ENCODE results near the gene EHMT1. TPM values are rescaled to one million over a fixed set of nuclear protein-coding genes. Genes with fewer than 3 reads are reported as not detected.

Gene EHMT1
- total and polyA plus RNA-seq, 2 donors: 44.7 to 48.6 TPM

- no peak for DNase-seq (ENCODE audit: extremely low spot score)
- H3K4me3 ChIP-seq (ENCODE audit: low read depth, low read length): no peak overlapping the region
- WGBS: 93% methylated on average over 14 of the region's 14 CpGs
- no peaks in the 10 kb centered on the region for H3K4me1 ChIP-seq (ENCODE audit: insufficient read depth)
- H3K27ac ChIP-seq (ENCODE audit: low read depth): no peak overlapping the region
- H3K36me3 ChIP-seq (ENCODE audit: insufficient read depth): peaks cover 2% of the 10 kb centered on the region
Observed at GRCh38 chr9:137829260-137829996, 210.6 kb downstream of the EHMT1 start.

- Histone ChIP-seq H3K36me3 (ENCODE audit: insufficient read depth) (peaks cover 2% of the 10 kb centered on the region), H3K4me3 (ENCODE audit: low read depth, low read length) (no peak overlapping the region), H3K4me1 (ENCODE audit: insufficient read depth) (no peaks in the 10 kb centered on the region), H3K27ac (ENCODE audit: low read depth) (no peak overlapping the region)
- no peak for DNase-seq (ENCODE audit: extremely low spot score)
- 95% methylated on average over 20 of the region's 20 CpGs for WGBS
Observed at GRCh38 chr9:137832191-137832700, 213.4 kb downstream of the EHMT1 start.

- no peaks in the 10 kb centered on the region for H3K4me1 ChIP-seq (ENCODE audit: insufficient read depth)
- H3K4me3 ChIP-seq (ENCODE audit: low read depth, low read length): no peak overlapping the region
- 97% methylated on average over 44 of the region's 44 CpGs for WGBS
- no peak for DNase-seq (ENCODE audit: extremely low spot score)
- H3K27ac ChIP-seq (ENCODE audit: low read depth): no peak overlapping the region
- H3K36me3 ChIP-seq (ENCODE audit: insufficient read depth): peaks cover 2% of the 10 kb centered on the region
Observed at GRCh38 chr9:137832830-137833590, 214.2 kb downstream of the EHMT1 start.

- Histone ChIP-seq H3K36me3 (ENCODE audit: insufficient read depth) (peaks cover 2% of the 10 kb centered on the region), H3K4me1 (ENCODE audit: insufficient read depth) (no peaks in the 10 kb centered on the region), H3K4me3 (ENCODE audit: low read depth, low read length) (no peak overlapping the region), H3K27ac (ENCODE audit: low read depth) (no peak overlapping the region)
- no peak for DNase-seq (ENCODE audit: extremely low spot score)
- WGBS: 97% methylated on average over 73 of the region's 73 CpGs
Observed at GRCh38 chr9:137833721-137834613, 215.2 kb downstream of the EHMT1 start.

GRCh38 chr9:137834846-137835546 lies 216.2 kb downstream of the EHMT1 start:
- no peak for DNase-seq (ENCODE audit: extremely low spot score)
- 97% methylated on average over 66 of the region's 66 CpGs for WGBS
- Histone ChIP-seq H3K36me3 (ENCODE audit: insufficient read depth) (peaks cover 2% of the 10 kb centered on the region), H3K27ac (ENCODE audit: low read depth) (no peak overlapping the region), H3K4me3 (ENCODE audit: low read depth, low read length) (no peak overlapping the region), H3K4me1 (ENCODE audit: insufficient read depth) (no peaks in the 10 kb centered on the region)

- Histone ChIP-seq H3K27ac (ENCODE audit: low read depth) (no peak overlapping the region), H3K4me1 (ENCODE audit: insufficient read depth) (no peaks in the 10 kb centered on the region), H3K36me3 (ENCODE audit: insufficient read depth) (peaks cover 2% of the 10 kb centered on the region), H3K4me3 (ENCODE audit: low read depth, low read length) (no peak overlapping the region)
- DNase-seq (ENCODE audit: extremely low spot score): no peak
- 91% methylated on average over 28 of the region's 28 CpGs for WGBS
Observed at GRCh38 chr9:137836151-137836830, 217.5 kb downstream of the EHMT1 start.

GRCh38 chr9:137836831-137837241 lies 218.0 kb downstream of the EHMT1 start:
- Histone ChIP-seq H3K4me1 (ENCODE audit: insufficient read depth) (no peaks in the 10 kb centered on the region), H3K4me3 (ENCODE audit: low read depth, low read length) (no peak overlapping the region), H3K27ac (ENCODE audit: low read depth) (no peak overlapping the region), H3K36me3 (ENCODE audit: insufficient read depth) (peaks cover 2% of the 10 kb centered on the region)
- 77% methylated on average over 12 of the region's 12 CpGs for WGBS
- no peak for DNase-seq (ENCODE audit: extremely low spot score)

GRCh38 chr9:137837345-137838278 lies 218.8 kb downstream of the EHMT1 start:
- Histone ChIP-seq H3K4me3 (ENCODE audit: low read depth, low read length) (no peak overlapping the region), H3K4me1 (ENCODE audit: insufficient read depth) (no peaks in the 10 kb centered on the region), H3K27ac (ENCODE audit: low read depth) (no peak overlapping the region), H3K36me3 (ENCODE audit: insufficient read depth) (peaks cover 2% of the 10 kb centered on the region)
- DNase-seq (ENCODE audit: extremely low spot score): no peak
- 89% methylated on average over 20 of the region's 20 CpGs for WGBS

- Histone ChIP-seq H3K4me1 (ENCODE audit: insufficient read depth) (no peaks in the 10 kb centered on the region), H3K36me3 (ENCODE audit: insufficient read depth) (no peaks in the 10 kb centered on the region), H3K27ac (ENCODE audit: low read depth) (no peak overlapping the region), H3K4me3 (ENCODE audit: low read depth, low read length) (no peak overlapping the region)
- no peak for DNase-seq (ENCODE audit: extremely low spot score)
- WGBS: 95% methylated on average over 10 of the region's 10 CpGs
Observed at GRCh38 chr9:137838576-137838975, 219.8 kb downstream of the EHMT1 start.

GRCh38 chr9:137843355-137843754 lies 224.6 kb downstream of the EHMT1 start:
- 89% methylated on average over 9 of the region's 9 CpGs for WGBS
- Histone ChIP-seq H3K4me1 (ENCODE audit: insufficient read depth) (no peaks in the 10 kb centered on the region), H3K36me3 (ENCODE audit: insufficient read depth) (no peaks in the 10 kb centered on the region), H3K4me3 (ENCODE audit: low read depth, low read length) (no peak overlapping the region), H3K27ac (ENCODE audit: low read depth) (no peak overlapping the region)
- DNase-seq (ENCODE audit: extremely low spot score): no peak

GRCh38 chr9:137851516-137852267 lies 232.9 kb downstream of the EHMT1 start:
- Histone ChIP-seq H3K4me1 (ENCODE audit: insufficient read depth) (no peaks in the 10 kb centered on the region), H3K4me3 (ENCODE audit: low read depth, low read length) (no peak overlapping the region), H3K36me3 (ENCODE audit: insufficient read depth) (no peaks in the 10 kb centered on the region), H3K27ac (ENCODE audit: low read depth) (no peak overlapping the region)
- DNase-seq (ENCODE audit: extremely low spot score): no peak
- WGBS: 42% methylated on average over 5 of the region's 5 CpGs
